PC-9 (cell line): ENCODE results near the gene A2ML1.
A peak's percentile ranks its signal among the peaks of the same experiment; 100 is the strongest.

ENCODE experiments used
- CTCF ChIP-seq: fragments of 200-600 bp; sonication (generic); conservative IDR thresholded peaks from 2 replicates; pipeline ENCODE4 v1.6.1; 2017; ENCODE audit warnings: mixed run types, antibody characterized with exemption, mild to moderate bottlenecking, moderate library complexity
- EZH2 ChIP-seq: fragments of 200-600 bp; sonication (generic); IDR thresholded peaks from 2 replicates; pipeline ENCODE4 v1.8.0; 2017; ENCODE audit warnings: antibody characterized with exemption, low read depth

DNA sequence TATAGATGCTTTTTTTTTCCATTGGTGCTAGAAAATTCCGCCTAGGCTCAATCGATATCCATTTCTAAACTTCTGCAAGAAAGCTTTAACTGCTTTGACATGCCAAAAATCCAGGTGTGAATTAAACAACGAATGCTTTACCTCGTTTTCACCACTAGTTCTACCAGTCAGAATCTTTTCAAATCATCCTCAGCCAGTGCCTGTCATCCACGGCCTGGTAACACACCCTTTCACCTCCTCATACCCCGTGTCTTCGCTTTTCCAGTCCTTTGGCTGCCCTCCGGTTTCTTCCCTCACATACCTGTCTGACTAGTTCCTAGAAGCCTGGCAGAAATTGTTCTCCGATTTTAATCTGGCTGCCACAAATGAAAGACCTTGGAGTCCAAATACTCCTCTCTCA is 90.5 kb downstream of the A2ML1 start:
- TF ChIP-seq CTCF (peak; percentile 51; the same call in 1 of the 2 replicates), EZH2 (no peak)
